ENCODE results near the gene KCNJ12.

Gene KCNJ12

DNA sequence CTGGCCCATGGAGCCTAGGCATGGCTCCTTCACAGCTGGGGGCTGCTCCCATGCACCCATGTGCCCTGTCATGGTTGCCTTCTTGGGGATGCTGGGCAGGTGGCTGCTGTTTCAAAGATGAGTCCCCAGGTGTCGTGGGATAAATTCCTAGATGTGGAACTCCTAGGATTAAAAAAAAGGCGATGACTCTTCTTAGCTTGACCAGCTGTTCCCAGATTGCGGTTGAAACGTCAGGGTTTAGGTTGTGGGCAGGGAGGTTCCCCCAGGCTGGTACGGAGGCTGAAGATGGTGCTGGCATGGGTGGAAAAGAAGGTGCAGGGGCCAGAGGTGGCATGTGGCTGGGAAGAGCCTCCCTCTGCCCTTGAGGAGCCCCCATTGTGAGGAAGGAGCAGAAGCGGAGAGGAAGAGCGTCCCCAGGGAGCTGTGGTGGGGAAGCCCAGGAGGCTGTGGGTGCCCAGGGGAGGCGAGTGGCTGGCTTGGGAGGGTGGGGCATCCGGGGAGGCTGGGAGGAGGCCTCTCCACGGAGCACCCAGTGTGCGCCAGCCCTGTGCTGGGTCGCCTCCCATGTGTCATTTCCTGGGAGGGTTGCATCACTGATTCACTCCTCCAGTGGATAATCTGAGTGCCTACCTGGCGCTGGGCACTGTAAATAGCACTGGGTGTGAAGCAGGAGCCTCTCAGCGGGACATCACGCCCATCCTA is 7.5 kb upstream of the KCNJ12 start:
- no peak for DNase-seq (ENCODE audit: low read depth in 2 of 2)

DNA sequence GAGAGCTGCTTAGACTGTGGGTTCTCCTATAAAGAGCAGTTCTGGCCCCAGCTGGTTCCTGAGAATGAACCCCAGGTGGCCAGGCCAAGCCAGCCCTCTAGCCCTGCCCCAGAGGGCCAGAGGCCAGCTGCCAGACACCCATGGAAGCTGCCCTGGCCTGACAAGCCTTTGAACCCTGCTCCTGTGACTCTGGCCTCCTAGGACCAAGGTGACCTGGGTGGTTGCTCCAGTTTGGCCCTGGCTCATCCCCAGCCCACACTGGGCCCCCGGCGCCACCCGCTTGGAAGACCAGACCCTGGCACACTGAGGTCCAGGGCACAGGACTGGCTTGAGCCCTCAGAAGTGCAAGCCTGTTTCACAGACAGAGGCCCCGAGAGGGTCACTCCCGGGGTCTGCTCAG is 6.8 kb upstream of the KCNJ12 start:
- DNase-seq (ENCODE audit: low read depth in 2 of 2) = no peak

DNA sequence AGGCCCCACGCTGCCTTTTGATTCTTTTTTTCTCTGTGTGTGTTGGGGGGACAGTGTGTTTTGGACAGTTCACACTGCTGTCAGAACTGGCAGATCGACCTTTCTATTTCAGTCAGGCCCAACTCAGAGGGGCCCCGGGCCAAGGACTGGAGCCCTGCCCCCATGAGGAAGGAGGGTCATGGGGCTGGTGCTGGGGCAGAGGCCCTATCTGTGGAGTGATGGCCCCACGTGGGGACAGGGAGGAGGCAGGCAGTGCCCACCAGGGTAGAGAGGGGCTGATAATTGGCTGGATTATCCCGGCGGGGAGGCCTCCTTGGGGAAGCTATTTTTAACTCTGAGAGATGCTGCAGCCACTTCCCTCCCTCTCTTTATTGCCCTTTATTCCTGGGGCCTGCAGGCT is 5.7 kb upstream of the KCNJ12 start:
- DNase-seq (ENCODE audit: low read depth in 2 of 2) = no peak

DNA sequence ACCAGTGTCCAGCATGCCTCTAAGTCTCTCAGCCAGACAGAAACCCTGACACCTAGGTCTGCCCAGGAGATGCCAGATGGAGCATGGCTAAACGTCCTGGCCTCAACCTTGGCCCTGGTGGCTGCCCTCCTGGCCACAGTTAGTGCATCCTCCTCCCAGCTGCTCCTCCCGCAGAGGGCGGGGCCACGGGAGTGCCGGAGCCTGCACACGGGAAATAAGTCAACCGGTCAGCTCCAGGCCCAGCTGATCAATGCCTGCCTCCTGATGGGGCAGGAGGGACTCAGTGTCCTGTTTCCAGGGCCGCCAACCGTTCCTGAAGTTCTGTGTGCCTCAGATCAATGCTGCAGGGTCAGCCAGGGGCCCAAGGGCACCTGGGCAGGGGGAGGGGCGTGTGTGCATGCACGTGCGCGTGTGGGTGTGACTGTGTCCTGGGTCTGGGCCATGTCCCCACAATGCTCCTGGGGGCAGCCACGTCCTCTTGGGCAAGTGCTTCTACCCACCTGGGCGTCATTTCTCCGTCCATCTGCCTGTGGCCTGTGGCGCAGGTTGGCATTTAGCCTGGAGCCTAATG is 4.6 kb upstream of the KCNJ12 start:
- DNase-seq (ENCODE audit: low read depth in 2 of 2) = no peak

DNA sequence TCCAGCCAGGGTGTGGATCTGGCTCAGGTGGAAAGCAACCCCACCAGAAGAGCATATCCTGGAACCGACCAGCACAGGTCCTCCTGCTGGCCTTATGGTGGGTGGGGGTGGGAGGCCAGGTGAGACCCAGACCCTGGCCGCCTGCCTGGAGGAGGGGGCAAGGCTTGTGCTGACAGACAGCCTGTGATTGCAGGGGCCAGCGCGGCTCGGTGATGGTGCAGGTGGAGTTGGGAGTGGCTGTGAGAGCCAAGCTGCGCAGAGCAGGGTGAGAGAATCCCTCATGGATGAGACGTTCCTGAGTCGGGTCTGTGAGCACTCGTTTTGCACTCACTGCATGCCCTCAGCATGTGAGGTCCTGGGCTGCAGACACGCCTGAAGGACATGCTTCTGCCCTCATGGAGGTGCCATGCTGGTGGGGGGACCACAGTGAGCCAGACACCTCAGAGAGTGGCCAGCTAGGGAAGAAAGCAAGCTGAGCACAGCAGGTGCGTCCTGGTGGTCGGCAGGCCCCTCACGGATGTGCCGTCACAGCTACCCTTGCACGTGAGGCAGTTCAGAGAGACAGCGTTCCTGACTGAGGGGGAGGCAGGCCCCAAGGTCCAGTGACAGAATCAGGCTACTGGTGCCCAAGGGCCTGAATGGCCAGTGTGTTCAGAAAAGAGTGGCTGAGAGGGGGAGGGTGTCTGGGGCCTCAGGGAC is 3.8 kb upstream of the KCNJ12 start:
- no peak for DNase-seq (ENCODE audit: low read depth in 2 of 2)

DNA sequence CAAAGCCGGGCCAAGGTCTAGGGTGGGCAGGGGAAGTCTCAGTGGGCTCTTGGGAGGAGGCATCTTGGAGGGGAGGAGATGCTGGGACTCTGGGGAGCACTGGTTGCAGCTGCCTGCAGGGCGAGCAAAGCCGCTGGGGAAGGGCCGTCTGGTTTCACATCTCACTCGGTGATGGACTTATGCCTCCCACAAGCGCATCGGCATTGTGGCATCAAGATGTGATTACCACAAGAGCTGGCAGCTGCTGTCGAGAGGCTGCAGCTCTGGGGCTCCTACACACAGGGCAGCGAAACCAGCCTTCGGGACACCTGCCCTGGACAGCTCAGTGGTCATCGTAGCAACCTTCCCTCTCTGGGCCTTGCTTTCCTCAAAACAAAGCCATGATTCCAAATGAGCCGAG is 3.1 kb upstream of the KCNJ12 start:
- DNase-seq (ENCODE audit: low read depth in 2 of 2) = no peak

DNA sequence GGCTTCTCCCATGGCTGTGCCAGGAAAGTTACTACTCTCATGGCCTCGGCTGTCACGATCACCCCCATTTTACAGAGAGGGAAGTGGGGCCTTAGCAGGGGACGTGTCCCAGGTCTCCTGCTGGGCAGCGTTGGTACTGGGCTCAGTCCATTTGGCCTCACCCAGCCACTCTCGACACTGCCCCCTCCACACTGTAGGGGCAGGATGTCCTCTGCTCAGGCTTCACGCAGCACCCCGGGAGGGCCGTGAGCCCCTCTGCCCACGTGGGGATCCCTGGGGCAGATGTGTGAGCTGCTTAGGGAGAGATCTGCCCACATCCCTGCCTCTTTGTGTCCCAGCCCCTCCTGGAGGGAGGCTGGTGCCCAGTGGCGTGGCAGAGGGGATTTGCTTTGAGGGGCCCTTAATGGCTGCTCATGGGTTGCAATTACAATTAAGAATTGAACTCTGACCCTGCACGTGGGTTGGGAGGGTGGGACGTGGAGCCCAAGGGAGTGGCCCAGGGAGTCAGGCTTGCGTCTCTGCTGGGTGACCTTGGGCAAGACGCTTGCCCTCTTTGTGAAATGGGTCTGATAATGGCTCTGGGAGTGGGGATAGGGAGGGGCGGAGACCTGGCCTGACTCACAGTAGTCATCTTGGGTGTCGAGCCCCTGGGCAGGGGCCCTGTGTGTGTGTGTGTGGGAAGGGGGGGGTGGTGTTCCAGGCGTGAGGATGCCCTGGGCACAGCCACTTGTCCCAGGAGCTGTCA is 2.3 kb upstream of the KCNJ12 start:
- DNase-seq (ENCODE audit: low read depth in 2 of 2) = no peak

DNA sequence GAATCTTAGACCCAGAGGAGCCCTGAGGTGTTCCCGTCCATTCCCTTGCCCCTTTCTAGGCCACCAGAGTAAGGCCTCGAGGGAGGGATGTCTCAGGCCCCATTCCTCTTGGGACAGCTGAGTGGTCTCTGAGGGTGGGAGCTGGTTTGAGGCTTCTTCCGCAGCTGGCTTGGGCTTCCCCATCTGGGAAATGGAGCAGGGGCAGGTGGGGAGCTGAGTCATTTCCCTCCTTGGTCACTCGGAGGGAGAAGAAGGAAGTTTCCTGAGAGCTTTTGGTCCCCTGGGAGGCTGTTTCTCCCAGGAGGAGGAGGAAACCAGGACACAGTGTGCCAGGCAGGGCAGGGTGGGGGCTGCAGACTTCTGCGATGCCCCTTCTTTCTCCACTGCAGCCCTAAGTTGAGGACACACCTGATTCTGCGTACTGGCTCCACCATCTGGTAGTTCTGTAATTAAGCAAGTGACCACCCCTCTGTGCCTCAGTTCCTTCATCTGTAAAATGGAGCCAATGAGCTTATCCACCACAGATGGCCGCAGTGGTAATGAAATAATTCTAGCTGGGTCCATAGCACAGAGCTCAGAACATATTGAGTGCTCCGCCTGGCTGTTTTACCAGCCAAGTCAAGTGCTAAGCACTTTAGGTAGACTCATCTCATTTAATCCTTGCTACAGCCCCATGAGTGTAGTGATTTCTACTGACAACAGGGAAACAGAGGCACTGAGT is 1.6 kb upstream of the KCNJ12 start:
- no peak for DNase-seq (ENCODE audit: low read depth in 2 of 2)

DNA sequence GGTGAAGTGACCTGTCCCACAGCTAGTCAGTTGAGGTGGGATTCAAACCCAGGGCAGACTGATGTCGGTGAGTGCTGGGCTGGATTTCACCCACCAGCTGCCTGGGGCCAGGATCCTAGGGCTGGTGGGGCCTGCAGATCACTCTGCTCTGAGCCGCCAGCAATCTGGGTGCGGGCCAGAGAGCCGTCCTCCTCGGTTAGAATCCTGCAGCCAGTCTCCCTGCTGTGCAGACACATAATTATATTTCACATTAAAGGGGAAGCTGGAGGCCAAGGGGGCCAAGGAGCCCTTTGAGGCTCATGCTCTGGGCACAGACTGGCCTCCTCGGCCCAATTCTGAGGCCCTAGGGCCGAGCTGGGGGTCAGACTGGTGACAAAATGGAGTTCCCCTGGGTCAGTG is 996 bp upstream of the KCNJ12 start:
- no peak for DNase-seq (ENCODE audit: low read depth in 2 of 2)

DNA sequence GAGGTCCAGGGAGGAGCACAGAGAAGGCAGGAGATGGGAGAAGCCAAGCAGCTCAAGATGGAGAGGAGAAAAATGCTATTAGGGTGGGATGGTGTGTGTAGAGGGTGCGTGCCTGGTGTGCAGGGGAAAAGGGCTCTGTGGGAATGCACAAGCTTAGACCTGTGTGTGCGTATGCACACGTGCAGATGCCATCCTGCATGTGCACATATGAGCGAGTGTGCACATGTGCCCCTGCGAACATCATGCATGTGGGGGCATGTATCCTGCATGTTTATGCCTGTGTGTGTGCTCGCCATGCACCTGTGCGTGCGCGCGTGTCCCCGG is 438 bp upstream of the KCNJ12 start:
- DNase-seq (ENCODE audit: low read depth in 2 of 2) = no peak

DNA sequence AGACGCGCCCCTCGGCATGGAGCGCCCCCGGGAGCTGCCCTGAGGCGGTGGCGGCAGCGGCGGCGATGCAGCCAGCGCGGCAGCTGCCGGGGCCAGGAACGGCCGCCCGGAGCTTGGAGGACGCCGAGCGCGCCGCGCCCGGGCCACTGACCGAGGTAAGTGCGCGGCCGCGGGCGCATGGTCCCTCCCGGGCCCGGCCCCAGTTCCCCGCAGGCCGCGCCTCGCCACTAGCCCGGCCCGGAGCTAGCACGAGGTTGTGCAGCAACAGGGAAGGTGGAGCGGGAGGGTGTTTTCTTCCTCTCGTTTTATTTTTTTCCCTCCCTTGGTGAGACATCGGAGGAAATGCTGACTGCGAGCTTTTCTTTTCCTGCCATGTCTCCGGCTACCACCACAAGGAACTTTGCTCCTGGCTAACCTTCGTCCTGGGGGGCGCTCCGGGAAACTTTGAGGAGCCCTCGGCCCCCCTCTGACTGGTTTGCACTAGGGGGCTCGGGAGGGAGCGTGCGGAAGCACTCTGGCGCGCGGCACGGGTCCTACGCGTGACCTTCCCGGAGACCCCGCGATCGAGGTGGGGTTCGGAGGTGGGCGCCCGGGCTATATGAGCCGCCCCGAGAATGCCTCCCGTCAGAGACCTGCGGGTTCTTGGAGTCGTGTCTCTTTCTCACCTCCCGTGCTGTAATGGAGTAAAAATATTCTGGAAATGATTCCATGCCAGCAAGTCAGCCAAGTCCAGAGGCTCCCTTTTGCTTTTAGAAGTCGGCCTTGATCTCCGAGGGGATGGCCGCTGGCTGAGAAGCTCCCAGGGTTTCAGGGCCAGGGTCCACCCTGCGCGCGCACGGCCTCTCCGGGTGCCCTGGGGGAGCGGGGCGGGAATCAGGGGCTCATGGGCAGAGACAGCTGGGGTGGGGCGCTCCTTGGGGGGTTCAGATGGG is 868 bp downstream of the KCNJ12 start:
- no peak for DNase-seq (ENCODE audit: low read depth in 2 of 2)

DNA sequence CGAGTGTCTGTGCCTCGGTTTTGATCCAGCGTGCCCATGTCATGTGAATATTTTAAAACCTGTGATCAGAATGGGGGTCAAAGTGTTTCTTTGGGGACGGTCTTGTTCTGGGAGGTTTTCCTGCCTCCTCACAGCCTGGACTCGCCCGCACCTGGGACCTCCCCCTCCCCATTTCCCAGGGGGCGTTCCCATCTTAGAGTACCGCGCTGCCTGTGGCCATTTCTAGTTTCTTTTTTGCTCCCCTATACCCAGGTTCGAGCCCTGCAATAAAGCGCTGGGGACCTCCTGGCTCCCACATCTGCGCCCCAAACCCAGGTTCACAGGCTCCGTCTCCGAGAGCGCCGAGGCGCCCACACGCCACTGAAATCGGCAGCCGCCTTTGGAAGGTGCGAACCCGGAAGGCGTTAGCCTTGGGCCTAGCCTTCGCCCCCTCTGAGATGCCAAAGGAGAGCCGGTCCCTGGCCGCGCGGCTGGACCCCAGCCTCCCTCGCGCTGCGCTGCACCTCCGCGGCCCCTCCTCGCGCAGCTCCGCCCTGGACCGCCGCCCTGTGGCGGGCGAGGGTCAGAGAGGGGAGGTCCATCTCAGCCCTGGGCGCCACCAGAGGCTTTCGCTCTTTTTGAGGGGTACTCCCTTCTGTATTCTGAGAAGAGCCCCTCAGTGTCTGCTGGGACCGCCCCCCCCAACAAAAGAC is 1.7 kb downstream of the KCNJ12 start:
- no peak for DNase-seq (ENCODE audit: low read depth in 2 of 2)

DNA sequence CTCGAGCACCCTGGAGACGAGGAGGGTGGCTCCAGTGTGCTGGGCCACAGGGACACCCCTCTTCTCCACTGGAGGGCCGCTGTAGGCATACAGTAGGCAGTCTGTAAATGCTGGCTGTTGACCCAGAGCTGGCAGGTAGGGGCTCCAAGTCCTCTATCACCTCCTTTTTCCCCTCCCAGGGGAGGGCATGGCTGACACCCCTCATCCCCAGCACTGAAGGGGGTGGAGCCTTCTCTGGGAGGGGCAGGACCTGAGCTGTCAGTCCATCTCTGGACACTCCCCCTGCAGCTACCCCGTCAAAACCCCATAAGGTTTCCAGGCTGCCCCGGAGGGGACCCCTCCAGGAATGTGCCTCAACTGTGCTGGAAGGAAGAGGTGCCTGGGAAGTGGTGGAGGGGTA is 2.4 kb downstream of the KCNJ12 start:
- DNase-seq (ENCODE audit: low read depth in 2 of 2) = no peak

DNA sequence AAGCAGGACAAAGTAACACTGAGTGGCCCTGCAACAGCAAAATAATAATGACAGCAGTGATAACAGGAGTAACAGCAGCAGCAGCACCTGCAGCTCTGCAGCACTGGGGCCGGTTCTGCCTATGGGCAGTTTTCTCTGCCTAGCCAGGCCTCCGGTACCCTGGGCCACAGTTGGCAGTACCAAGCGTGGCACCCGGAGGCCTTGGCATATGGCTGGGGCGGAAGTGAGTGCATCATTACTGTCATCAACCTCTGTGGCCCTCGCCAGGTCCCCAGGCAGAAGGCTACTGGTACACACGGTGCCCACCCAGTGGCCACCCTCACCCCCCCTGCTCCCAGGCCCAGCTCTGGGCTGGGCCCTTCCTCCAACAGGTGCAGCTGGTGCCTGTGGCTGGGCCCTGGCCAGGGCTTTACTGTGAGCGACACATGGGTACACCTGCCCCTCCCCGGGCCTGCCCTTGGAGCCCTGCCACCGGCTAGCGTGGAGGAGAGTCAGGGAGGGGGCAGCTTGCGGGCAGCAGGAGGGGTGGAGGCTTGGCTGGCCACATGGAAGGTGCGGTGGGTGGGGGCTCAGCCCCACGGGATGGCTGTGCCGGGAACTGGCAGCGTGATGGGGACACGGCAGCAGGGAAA is 3.0 kb downstream of the KCNJ12 start:
- no peak for DNase-seq (ENCODE audit: low read depth in 2 of 2)

DNA sequence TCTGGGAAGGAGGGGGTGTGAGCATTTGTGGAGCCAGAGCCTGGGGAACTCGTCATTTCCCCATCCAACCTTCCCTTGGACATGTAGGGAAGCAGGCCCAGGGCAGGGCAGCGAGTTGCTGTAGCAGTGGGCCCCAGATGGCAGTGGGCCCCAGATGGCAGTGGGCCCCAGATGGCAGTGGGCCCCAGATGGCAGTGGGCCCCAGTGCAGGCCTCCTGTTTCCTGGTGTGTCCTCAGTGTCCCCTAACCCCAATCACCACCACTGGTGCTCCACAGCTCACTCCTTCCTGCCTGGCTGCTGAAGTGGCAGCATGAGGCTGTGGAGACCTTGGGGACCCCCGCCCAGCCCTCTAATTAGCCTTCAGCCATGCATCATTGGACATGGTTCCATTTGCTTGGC is 4.5 kb downstream of the KCNJ12 start:
- no peak for DNase-seq (ENCODE audit: low read depth in 2 of 2)

DNA sequence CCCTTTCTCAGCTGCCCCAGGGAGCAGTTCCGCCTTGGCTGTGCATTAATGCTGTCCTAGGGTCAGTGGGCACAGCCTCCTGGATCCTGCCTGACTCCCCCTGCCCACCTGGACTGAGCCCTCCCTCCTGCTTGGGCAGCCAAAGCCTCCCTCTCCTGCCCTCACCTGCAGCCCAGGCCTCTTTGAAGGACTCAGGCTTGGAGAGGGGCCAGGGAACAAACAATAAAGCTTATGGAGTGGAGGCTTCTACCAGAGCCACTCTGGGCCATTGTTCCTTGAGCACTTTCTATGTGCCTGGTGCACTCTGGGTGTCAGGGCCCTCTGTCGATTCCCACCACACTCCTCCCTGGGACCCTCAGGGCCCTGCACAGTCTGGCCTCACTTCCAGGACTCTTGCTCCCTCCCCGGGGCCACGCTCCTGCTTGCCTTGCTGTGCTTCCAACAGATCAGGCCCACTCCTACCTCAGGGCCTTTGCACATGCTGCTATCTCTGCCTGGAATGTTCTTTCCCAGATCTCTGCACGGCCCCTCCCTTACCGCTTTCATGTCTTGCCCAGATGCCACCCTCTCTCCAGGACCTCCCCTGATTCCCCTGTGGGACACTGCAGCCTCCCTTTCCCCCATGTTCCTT is 5.0 kb downstream of the KCNJ12 start:
- DNase-seq (ENCODE audit: low read depth in 2 of 2) = no peak

DNA sequence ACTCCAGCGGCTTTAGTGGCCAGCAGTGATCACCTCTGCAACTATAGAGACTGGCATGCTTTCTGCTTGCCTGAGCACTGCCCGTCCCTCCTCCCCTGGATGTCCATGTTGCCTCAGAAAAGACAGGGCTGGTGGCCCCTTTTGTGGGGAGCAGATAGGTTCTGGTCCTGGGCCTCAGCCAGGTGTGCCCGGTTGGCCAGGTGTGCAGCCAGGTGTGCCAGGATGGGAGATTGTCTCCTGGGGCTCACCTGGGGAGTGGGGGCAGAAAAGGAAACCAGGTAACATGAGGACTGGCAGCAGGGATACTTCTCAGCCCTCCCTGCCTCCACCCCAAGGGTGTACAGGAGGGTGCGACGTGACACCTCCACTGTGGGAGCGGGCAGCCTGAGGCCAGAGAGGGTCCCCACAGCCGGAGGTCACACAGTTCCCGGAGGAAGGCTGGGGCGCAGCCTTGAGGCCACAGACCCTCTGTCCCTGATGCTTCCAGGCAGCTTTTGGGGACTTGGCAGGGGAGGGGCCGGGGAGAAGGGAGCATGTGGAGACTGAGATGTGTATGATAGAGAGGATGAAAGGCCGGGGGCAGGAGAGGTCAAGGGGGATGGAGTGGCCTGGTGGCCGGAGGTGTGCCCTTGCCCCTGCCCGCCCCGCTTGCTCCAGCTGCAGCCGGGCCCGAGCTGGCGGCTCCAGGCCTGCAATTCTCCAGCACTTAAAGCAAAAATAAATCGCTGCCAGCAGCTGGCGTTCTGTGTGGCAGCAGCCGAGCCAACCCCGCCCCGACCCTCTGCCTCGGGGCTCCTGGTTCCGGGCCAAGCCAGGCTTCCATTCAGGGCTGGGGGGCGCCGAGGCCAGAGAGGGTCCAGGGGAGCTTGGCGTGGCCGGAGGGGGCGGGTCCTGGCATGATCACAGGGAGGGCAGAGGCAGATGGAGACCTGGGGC is 6.7 kb downstream of the KCNJ12 start:
- no peak for DNase-seq (ENCODE audit: low read depth in 2 of 2)

DNA sequence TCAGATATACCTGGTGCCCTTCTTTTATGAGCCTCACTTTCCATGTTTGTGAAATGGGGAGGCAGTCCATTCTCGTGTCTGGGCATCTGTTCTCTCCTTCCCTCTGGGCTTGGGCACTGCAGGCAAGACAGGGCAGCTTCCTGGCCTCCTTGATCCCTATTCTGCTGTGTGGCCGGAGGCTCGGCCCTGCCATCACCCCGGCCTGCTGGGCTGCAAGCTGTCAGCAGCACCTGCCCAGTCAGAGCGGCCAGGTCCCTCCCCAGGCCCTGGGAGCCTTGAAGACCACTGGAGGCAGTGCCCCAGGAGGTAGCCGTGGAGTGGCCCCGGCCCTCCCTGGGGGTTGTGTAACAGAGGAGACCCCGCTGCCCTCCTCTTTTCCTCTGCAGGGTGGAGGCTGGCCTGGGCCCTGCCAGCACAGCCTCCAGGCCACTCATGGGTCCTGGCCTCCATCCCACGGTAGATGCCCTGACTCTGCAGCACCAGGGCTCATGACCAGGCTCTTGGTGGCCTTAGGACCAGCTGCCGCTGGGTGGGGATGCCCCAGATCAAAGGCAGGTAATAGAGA is 9.2 kb downstream of the KCNJ12 start:
- DNase-seq (ENCODE audit: low read depth in 2 of 2) = no peak
